SU-DHL-6 (cell line): ENCODE data around the gene MYO18A.

Source experiments
- CTCF ChIP-seq: fragments of 200-600 bp; sonication (generic); IDR thresholded peaks from one replicate; pipeline ENCODE4 v1.5.1; 2017; ENCODE audit warnings: antibody characterized with exemption, mild to moderate bottlenecking, low read length, moderate library complexity; ENCODE audit not compliant: insufficient read depth, poor library complexity, severe bottlenecking
- EZH2phosphoT487 ChIP-seq: fragments of 200-600 bp; sonication (generic), shearing (Covaris generic); conservative IDR thresholded peaks from 2 replicates; pipeline ENCODE4 v1.6.1; 2018; ENCODE audit warnings: mild to moderate bottlenecking, antibody characterized with exemption, low read length, moderate library complexity, mixed read lengths

GRCh38 chr17:29124135-29124924 is 55.9 kb downstream of the MYO18A start:
- TF ChIP-seq CTCF: peak; percentile 52
- TF ChIP-seq EZH2phosphoT487: no peak
